ENCODE results near the gene SLC36A2. TPM values are rescaled to one million over a fixed set of nuclear protein-coding genes. Genes with fewer than 3 reads are reported as not detected.
"Not testable (repeated sequence)": the region's sequence is repeated elsewhere in the genome, so short reads cannot be mapped to it uniquely, and the experiment has no call there.

SLC36A2 gene
- 1 to 10 TPM; 4.9 to 8.8 (median 6.2) TPM for polyA plus RNA-seq (ENCODE audit: insufficient read length in 4 of 4)

DNA sequence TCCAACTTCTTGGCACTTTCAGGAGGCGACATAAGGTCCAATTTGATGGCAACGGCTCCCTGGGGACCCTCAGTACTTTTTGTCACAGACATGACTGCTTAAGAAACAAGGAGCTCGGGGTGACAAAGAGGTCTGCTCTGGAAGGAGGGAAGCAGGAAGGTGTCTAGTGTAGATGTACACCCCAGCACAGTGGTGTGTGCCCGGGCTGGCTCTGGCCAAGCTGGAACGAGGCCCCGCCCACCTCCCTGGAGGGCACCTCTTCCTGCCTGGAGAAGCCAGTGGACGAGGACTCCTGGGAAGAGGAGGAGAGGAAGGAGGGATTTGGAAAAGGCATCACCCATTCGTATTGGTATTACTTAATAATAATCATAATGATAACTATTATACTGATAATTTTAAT is at the start of gene SLC36A2:
SLC36A2 (minus strand) TSS at position 191 of the 400 bp plus-strand sequence; CDS start at position 92, 99 bp downstream.
- DNase-seq (ENCODE audit: low read depth in 4 of 4, low spot score in 3 of 4) = no peak

DNA sequence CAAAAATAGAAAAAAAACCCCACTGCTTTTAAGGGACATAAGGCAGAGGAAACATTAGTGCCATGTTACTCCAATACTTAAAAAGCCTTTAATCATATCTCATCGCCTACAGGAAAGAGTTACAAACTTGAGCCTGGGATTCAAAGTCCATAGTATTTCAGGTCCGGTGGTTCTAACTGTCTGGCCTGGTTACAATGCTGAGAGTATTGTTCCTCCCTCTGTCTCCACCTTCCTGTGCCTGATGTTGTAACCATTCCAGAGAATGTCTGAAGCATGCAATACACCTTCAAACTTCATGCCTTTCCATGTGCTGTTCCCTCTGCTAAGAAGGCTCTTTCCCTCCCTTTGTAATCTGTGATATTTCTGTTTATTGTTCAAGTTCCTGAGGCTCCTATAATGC is 41.6 kb upstream of the SLC36A2 start:
- DNase-seq (ENCODE audit: low read depth in 4 of 4, low spot score in 3 of 4) = no peak

DNA sequence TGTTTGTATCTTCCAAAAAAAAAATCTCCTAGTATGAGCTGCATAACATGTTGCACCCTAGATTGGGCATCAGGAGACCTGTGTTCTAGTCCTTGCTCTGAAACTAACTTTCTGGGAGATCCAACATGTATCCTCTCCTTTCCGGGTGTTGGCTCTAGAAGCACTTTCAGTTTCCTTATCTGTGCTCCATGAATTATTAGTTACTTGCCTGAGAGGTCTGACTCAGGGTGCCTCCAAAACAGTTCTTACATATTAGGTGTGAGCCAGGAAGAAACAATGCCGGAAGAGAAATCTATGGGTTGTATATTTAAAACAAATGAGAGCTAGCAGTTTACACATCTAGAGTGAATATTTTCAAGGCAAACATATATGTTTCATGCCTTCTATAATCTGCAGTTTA is 36.7 kb upstream of the SLC36A2 start:
- no peak for DNase-seq (ENCODE audit: low read depth in 4 of 4, low spot score in 3 of 4)

DNA sequence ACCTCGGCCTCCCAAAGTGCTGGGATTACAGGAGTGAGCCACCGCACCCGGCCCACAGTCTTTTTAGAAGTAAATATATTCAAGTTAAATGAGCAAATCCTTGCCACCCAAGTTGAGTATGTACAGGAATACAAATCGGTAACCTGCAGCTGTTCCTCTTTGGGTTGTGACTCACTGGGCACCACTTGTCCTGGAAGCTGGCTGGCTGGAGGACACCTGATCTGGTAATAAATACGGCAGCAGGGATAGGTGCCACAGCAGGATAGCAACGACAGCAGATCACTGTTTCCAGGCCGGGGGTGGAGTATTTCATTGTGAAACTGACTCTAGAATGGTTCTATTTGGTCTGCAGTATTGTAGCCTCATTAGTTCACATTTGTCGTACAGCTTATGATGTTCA is 35.7 kb upstream of the SLC36A2 start:
- no peak for DNase-seq (ENCODE audit: low read depth in 4 of 4, low spot score in 3 of 4)

DNA sequence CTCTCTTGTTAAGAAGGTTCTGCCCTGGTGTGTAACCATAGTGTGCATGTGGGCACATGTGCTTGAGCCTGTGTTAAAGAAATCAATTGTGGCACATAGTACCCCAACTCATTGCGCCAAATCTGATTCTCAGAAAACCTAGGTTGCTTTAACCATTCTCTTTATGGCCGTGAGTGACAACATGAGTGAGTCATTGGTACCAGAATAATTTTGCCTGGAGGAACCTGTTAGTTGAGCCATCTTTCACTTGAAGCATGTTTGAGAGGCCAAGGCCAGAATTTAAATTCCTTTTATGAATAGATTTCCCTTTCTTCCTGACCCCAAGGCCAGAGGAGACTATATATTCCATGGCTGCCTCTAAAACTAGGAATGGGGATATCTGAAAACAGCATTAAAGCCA is 35.2 kb upstream of the SLC36A2 start:
- no peak for DNase-seq (ENCODE audit: low read depth in 4 of 4, low spot score in 3 of 4)

DNA sequence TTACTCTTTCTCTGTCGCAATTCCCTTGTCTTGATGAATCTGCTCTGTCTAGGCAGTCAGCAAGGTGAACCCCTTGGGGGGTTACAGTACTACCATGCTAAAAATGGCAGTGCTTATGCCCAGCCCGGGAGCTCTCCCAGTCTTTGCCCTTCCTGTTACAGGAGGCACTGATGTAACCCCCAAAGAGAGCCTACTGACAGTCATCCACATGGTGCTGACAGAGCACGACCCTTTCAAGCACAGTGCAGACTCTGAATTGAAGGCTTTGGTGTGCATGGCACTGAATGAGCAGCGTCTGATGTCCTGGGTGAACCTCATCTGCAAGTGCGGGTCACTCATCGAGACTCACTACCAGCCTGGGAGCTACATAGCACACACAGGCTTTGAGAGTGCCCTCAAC is 34.5 kb upstream of the SLC36A2 start:
- DNase-seq (ENCODE audit: low read depth in 4 of 4, low spot score in 3 of 4) = no peak

DNA sequence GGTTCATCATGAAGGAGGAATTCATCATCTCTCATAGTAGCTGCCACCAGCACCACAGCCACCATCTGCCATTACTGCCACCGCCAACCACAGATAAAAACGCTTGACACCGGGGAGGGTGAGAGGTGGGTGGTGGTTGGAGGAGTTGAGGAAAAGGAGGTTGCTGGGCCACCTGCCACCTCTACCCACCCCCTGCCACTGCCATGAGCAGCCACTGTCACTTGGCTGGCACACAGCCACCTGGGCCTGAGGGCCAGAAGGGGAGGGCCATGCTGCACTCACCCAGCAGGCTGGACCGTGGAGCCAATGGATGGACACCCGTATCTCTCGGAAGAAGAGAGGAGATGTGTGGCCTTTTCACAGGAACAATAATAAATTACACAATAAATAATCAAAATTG is 31.3 kb upstream of the SLC36A2 start:
- no peak for DNase-seq (ENCODE audit: low read depth in 4 of 4, low spot score in 3 of 4)

DNA sequence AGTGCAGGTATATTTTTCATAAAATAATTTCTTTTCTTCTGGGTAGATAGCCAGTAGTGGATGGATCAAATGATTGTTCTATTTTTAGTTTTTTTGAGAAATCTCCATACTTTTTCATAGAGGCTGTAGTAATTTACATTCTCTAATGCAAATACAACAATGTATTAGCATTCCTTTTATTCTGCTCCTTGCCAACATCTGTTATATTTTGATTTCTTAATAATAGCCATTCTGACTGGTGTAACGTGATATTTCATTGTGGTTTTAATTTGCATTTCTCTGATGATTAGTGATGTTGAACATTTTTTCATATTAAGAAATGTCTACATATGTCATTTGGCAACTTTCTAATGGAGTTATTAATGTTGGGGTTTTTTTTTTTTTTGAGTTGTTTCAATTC is 27.2 kb upstream of the SLC36A2 start:
- no peak for DNase-seq (ENCODE audit: low read depth in 4 of 4, low spot score in 3 of 4)

DNA sequence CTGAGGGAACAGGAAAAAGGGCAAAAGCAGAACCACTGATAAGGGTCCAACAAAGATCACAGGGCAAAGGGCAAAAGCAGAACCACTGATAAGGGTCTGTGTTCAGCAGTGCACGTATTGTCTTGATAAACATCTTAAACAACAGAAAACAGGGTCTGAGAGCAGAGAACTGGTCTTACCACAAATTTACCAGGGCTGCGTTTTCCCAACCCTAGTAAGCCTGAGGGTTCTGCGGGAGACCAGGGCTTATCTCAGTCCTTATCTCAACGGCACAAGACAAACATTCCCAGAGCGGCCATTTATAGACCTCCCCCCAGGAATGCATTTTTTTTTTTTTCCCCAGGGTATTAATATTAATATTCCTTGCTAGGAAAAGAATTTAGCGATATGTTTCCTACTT is 19.7 kb upstream of the SLC36A2 start:
- not testable (repeated sequence) for DNase-seq (ENCODE audit: low read depth in 4 of 4, low spot score in 3 of 4)

DNA sequence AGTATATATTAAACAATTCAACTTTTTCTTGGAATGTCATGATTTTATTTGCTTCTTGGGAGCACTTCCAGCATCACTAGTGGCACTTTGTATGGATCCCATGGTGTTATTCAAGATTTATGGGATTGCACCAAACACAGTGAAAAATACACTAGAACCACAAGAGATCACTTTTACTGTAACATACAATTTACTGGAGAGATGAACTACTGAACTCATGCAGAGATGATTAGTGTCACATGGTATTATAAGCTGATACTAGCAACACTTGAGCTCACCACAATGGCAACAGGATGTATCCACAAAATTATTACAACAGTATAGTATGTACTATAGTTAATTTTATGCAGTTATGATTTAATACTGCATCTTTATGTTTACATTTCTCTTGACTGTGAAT is 16.3 kb upstream of the SLC36A2 start:
- no peak for DNase-seq (ENCODE audit: low read depth in 4 of 4, low spot score in 3 of 4)

DNA sequence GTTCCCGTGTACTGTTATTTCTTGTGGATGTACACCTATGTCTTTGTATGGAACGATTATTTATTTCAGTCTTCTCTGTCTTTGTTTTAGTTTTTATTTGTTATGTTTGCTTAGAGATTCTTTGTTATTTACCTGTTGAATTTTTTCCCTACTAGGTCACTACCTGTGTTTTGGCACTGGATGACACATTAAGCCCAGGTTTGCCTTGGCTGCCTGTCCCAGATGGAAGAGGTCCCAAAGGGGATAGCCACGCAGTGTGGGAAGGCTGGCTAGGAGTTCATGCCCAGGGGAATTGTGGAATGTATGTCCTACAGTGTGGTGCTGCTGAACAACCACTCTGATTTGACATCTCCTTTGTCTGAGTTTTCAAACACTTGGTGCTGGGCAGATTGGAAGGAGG is 15.6 kb upstream of the SLC36A2 start:
- no peak for DNase-seq (ENCODE audit: low read depth in 4 of 4, low spot score in 3 of 4)

DNA sequence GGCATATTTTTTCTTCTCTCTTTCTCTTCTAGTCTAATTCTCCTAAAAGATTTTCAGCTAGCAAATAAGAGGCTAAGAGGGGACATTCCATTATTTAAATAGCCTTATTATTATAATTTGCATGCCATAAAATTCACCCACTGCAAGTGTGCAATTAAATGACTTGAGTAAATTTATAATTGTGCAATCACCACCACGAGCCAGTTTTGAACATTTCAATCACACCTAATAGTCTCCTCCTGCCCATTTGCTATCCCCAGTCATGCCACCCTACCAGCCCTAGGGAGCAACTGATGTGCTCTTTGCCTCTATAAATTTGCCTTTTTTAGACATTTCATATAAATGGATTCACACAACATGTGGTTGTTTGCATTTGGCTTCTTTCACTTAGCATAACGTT is 12.0 kb upstream of the SLC36A2 start:
- DNase-seq (ENCODE audit: low read depth in 4 of 4, low spot score in 3 of 4) = no peak

DNA sequence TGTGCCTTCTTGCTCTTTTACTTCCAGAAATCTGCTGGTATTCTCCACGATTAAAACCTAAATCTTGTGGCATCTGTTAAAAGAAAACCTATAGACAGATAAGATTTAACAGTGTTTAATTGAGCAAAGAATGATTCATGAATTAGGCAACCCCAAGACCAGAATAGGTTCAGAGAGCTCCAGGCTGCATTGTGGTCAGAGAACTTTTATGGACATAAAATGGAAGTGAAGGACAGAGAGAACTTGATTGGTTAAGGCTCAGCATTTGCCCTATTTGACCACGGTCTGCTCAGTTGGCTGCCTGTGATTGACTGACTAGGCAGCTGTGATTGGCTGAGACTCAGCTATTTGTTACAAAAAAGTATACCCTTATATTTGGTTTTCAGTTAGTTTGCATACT is 10.4 kb upstream of the SLC36A2 start:
- DNase-seq (ENCODE audit: low read depth in 4 of 4, low spot score in 3 of 4) = no peak

DNA sequence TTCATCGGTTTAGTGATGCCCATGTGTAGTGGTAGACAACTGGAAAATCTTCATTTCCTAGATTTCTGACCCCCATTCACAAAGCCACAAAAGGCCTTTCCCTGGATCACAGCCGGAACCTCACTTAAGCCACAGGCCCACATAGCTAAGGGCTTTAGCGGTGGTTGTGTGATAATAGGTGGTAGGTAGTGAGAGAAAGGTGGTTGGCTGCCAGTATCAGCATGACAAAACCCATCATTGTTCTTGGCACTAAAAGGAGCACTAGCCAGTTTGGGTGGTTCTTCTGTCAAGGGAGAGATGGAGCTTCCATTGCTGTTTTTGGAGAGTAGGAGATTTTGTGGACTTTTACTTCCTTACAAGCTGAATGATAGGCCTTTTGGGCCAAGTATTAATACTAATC is 9.7 kb upstream of the SLC36A2 start:
- DNase-seq (ENCODE audit: low read depth in 4 of 4, low spot score in 3 of 4) = no peak

DNA sequence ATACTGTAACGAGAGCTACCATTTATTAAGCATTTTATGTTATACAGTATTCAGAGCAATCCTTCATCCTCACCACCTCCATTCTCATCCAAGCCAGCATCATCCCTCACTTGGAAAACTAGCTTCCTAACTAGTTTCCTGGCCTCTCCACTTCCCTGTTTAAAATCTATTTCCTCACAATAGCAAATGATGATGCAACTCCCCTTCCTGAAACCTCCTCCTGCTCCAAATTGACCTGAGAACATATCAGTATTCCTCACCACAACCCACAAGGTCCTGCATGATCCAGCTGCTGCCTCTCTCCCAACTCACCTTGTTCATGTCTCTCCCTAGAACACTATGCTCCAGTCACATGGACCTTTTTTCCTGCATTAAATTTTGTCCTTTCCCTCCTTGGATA is 4.3 kb upstream of the SLC36A2 start:
- DNase-seq (ENCODE audit: low read depth in 4 of 4, low spot score in 3 of 4) = no peak

DNA sequence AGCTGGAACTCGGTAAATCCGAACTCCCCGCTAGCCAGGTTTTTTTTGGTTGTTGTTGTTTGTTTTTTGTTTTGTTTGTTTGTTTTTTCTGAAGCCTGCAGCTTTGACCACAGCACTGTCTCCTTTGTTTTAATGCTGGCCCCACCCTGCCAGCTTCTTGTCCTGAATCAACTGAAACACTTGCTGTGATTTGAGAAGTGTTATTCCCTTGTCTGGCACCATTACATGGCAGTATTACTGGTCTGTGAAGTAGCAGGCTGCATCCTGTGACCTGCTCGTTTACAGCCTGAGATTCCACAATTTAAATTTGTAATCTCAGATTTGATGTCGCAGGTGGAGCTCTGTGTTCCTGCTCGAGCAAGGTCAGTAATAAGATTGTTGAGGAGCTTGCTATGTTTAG is 1.4 kb upstream of the SLC36A2 start:
- no peak for DNase-seq (ENCODE audit: low read depth in 4 of 4, low spot score in 3 of 4)

DNA sequence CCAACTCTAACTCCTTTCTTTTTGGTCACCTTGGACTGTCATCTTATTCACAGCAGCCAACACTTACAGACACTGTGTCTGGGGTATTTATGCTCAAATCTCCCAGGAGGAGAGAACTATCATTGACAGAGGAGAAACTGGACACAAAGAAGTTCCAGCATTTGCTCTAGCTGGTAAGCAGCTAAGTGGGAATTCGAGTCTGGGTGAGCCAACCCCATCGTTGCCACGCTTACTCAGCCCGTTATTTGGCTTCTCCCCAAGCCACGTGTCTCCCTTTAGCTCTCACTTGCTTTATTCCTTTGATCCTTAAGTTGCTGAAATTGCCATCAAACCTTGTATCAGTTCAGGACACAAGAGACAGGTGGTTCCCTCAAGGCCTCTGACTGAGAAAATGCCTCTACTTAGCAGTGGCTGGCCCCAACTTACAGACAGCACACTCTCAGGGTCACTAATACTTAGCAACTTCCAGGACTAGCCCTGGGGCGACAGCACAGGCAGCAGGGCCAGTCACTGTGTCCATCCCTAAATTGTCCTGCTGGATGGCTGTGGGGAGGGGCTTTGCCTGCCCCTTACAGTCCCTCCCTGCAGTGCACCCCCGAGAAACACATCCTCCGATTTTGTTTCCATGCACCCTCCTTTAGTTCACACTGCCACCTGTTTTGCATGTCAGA is 1.4 kb downstream of the SLC36A2 start:
- DNase-seq (ENCODE audit: low read depth in 4 of 4, low spot score in 3 of 4) = no peak

DNA sequence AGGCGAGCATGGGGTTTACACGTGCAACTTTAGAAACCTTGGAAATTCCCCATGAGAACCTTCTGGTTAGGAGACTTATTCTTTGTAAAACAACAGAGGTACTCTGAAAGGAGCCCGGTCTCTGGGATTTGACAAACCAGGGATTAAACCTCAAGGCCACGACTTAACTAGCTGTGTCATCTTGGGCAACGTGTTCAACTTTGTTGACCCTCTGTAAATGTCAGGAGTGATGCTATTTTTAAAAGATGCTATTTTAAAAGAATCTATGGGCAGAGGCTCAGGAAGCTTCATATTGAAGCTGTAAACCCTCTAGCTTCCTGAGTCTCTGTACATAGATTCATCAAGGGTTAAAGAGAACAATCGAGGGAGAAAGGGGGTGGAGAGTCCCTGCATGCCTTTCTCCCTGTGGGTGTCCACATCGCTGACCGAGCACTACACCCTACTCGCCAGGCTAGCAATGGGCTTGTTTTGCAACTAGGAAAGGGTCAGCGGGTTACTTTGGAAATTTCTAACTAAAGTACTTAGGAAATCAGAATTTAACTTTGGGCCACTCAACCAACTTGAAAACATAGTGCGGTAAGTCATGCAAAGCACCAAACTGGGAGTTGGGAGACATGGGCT is 2.1 kb downstream of the SLC36A2 start:
- no peak for DNase-seq (ENCODE audit: low read depth in 4 of 4, low spot score in 3 of 4)

DNA sequence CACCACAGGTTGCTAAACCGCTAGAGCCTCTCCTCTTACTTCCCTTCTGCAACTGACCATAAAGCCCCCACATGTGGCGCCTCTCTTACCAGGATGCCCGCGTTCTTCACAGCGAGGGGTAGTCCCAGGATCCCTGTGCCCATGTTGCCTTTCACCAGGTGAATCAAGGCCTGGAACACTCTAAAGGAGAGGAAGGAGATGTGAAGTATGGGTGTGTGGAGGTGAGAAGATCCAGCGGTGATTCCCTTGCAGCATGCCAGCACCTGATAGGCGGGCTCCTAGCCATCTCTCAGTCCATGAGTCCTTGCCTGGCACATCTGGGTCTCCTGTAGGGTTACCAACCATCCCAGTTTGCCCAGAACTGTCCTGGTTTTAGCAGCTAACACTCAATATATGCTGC is 3.3 kb downstream of the SLC36A2 start:
- DNase-seq (ENCODE audit: low read depth in 4 of 4, low spot score in 3 of 4) = no peak

DNA sequence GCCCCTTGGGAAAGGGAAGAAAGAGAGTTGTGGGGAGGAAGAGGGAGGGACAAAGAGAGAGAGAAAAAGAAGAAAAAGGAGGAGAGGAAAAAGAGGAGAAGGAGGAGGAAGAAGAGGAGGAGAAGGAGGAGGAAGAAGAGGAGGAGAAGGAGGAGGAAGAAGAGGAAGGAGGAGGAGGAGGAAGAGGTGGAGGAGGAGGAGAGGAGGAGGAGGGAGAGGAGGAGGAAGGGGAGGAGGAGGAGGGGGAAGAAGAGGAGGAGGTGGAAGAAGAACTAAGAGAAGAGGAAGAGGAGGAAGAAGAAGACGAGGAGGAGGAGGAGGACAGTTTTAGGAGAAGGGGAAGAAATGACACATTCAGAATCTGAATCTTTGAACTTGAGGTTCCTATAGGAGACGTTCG is 7.4 kb downstream of the SLC36A2 start:
- no peak for DNase-seq (ENCODE audit: low read depth in 4 of 4, low spot score in 3 of 4)

DNA sequence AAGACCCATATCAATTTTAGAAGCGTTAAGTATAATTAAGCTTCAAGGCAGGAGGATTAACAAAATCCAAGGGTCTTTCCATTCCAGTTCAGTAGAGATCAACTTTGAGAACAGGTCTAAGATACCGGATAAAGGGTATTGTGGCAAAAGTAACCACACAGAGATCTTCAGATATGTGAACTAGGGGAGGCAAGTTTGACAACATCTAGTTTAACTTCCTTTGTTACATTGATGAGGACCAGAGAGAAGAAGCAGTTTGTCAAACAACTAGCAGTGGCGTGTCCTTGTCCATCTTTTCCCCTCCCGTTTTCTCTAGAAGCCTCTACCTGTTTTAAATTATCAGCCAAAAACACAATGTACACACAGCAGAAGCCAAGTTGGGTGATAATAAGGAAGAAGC is 8.6 kb downstream of the SLC36A2 start:
- no peak for DNase-seq (ENCODE audit: low read depth in 4 of 4, low spot score in 3 of 4)

DNA sequence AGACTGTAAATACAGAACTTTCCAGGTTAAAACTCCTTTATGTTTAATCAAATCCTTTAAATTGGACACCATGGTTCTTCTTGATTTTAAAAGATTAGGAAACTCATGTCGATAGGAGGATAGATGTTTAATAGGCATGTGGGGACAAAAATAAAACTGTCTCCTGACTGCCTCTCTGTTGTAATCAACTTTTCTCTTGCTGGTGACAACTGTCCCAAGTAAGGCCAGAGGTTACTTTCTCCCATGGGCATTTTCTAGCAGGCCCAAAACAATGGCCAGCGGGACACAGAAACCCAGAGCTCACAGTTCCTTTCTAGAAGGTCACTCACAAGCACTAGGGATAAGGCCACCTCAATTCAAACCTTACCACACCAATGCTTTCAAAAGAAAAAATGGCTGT is 14.5 kb downstream of the SLC36A2 start:
- DNase-seq (ENCODE audit: low read depth in 4 of 4, low spot score in 3 of 4) = no peak

DNA sequence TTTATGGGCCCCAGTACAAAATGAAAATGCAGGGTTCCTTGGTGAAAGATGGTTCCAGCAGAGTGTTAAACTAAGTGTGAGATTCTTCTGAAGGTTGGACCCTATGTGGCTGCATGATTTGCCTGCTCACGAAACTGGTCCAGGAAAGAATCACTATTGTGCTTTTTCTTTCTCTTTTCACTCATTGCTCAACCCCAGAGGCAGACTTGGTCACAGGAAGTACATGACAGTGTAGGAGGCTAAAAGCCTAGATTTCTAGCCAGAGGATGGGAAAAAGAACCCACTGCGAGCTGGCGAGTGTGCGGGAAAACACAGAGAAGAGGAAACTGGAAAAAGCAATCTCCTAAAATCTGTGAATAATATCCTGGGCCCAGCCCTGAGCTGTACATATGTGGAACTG is 18.6 kb downstream of the SLC36A2 start:
- DNase-seq (ENCODE audit: low read depth in 4 of 4, low spot score in 3 of 4) = no peak

Data from right renal pelvis (tissue), 4 donors.